Thymus (tissue), 11 donors: ENCODE results near the gene LUZP2. TPM values are rescaled to one million over a fixed set of nuclear protein-coding genes. Genes with fewer than 3 reads are reported as not detected.
A peak's percentile ranks its signal among the peaks of the same experiment; 100 is the strongest.

Experiments
- DNase-seq, 9 donors: peaks; one replicate each; pipeline ENCODE4 v3.0.0-alpha.2; 2013; ENCODE audit warnings: low spot score in 9 of 9, low read depth in 6 of 9, missing footprints in 1 of 9
- H3K27ac ChIP-seq, 2 donors: one replicate each; pipeline ENCODE4 v1.5.1; 2013; ENCODE audit warnings: control low read depth in 1 of 2, low read depth in 1 of 2, low read length in 1 of 2, mild to moderate bottlenecking in 1 of 2, moderate library complexity in 1 of 2
- H3K27me3 ChIP-seq, 2 donors: one replicate each; pipeline ENCODE4 v1.5.1; 2013; ENCODE audit warnings: low read length in 1 of 2; ENCODE audit not compliant: control insufficient read depth in 2 of 2, insufficient read depth in 1 of 2
- H3K36me3 ChIP-seq, 2 donors: one replicate each; pipeline ENCODE4 v1.5.1; 2013; ENCODE audit warnings: low read length in 1 of 2, mild to moderate bottlenecking in 1 of 2, moderate library complexity in 1 of 2; ENCODE audit not compliant: control insufficient read depth in 2 of 2, insufficient read depth in 2 of 2
- H3K4me1 ChIP-seq, 2 donors: one replicate each; pipeline ENCODE4 v1.5.1; 2013; ENCODE audit warnings: low read length in 2 of 2; ENCODE audit not compliant: control insufficient read depth in 2 of 2, insufficient read depth in 2 of 2
- H3K4me3 ChIP-seq, 2 donors: one replicate each; pipeline ENCODE4 v1.5.1; 2013; ENCODE audit warnings: low read length in 2 of 2, control low read depth in 1 of 2, mild to moderate bottlenecking in 1 of 2
- H3K9me3 ChIP-seq, 2 donors: one replicate each; pipeline ENCODE4 v1.5.1; 2013; ENCODE audit warnings: low read length in 1 of 2, mild to moderate bottlenecking in 1 of 2; ENCODE audit not compliant: control insufficient read depth in 2 of 2, insufficient read depth in 1 of 2
- WGBS: extraction: QIAGEN DNeasy Blood & Tissue Kit; methylation state at CpG from one replicate; pipeline ENCODE4 v1.1.7; 2013; 5-methylcytosine and 5-hydroxymethylcytosine counted together
- polyA plus RNA-seq: library from polyadenylated mRNA; stranded (reverse); fragments of 200-250 nt; gene quantifications from one replicate; pipeline ENCODE4 v1.2.3, GENCODE V29; 2013
- total RNA-seq: library from RNA; stranded (reverse); fragments of 120-200 nt; gene quantifications from one replicate; pipeline ENCODE4 v1.2.4, GENCODE V29; 2013
- donor health status: healthy.

The LUZP2 gene
- total and polyA plus RNA-seq, 2 donors: 0.16 to 0.19 TPM

- DNase-seq: peak in 1 of 9 donors; percentile 2
- no peaks in the 10 kb centered on the region for H3K36me3 ChIP-seq
- 91% methylated on average over 32 of the region's 32 CpGs for WGBS
Observed at GRCh38 chr11:24896118-24896835, 399.4 kb downstream of the LUZP2 start.

GRCh38 chr11:24900514-24900913 lies 403.7 kb downstream of the LUZP2 start:
- DNase-seq: no peak
- Histone ChIP-seq H3K4me3 (no peak overlapping the region), H3K4me1 (no peaks in the 10 kb centered on the region), H3K27ac (no peak overlapping the region), H3K36me3 (no peaks in the 10 kb centered on the region), H3K27me3 (no peaks in the 10 kb centered on the region), H3K9me3 (peaks cover 0 to 7% of the 10 kb centered on the region in 2 donors)
- WGBS: 10% methylated on average over 3 of the region's 3 CpGs

More at GRCh38 chr11:24896118-24896835, 399.4 kb downstream of the LUZP2 start:
- Histone ChIP-seq H3K9me3 (peaks cover 0 to 7% of the 10 kb centered on the region in 2 donors), H3K27me3 (no peaks in the 10 kb centered on the region), H3K27ac (no peak overlapping the region), H3K4me1 (no peaks in the 10 kb centered on the region), H3K4me3 (no peak overlapping the region)

DNA sequence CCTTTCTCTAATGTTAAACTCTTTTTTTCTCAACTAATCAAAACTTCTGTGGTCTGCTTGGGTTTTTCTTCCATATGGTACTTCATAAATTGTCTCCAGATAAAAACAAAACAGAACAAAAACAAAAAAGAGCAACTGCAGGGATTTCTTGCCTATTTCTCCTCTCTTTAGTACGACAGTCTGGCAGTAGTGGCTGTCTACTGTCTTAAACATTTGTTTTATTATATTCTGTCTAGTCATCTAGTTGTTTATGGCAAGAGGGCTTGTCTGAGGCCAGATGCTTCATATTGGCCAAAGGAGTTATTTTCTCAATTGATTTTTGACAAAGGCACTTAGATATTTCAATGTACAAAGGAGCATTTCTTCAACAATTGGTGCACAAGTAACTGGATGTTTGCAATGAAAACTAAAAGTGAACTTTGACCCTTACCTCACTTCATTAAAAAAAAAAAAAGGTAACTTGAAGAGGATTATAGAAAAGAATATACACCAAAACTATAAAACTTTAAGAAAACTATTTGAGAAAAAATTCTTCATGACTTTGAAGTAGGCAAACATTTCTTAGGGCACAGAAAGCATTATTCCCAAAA lies 404.2 kb downstream of the LUZP2 start:
- Histone ChIP-seq H3K27ac (no peak overlapping the region), H3K9me3 (peaks cover 0 to 5% of the 10 kb centered on the region in 2 donors), H3K4me3 (no peak overlapping the region), H3K4me1 (no peaks in the 10 kb centered on the region), H3K36me3 (no peaks in the 10 kb centered on the region), H3K27me3 (no peaks in the 10 kb centered on the region)
- DNase-seq: no peak
- WGBS: 85% methylated on average over 1 of the region's 1 CpG

GRCh38 chr11:24903555-24903954 lies 406.7 kb downstream of the LUZP2 start:
- Histone ChIP-seq H3K27ac (no peak overlapping the region), H3K27me3 (no peaks in the 10 kb centered on the region), H3K9me3 (no peaks in the 10 kb centered on the region), H3K4me3 (no peak overlapping the region), H3K4me1 (no peaks in the 10 kb centered on the region), H3K36me3 (no peaks in the 10 kb centered on the region)
- WGBS: 86% methylated on average over 2 of the region's 2 CpGs
- DNase-seq: no peak

- 97% methylated on average over 1 of the region's 1 CpG for WGBS
- H3K4me1 ChIP-seq: no peaks in the 10 kb centered on the region
Observed at GRCh38 chr11:24925091-24925490, 428.2 kb downstream of the LUZP2 start.

DNA sequence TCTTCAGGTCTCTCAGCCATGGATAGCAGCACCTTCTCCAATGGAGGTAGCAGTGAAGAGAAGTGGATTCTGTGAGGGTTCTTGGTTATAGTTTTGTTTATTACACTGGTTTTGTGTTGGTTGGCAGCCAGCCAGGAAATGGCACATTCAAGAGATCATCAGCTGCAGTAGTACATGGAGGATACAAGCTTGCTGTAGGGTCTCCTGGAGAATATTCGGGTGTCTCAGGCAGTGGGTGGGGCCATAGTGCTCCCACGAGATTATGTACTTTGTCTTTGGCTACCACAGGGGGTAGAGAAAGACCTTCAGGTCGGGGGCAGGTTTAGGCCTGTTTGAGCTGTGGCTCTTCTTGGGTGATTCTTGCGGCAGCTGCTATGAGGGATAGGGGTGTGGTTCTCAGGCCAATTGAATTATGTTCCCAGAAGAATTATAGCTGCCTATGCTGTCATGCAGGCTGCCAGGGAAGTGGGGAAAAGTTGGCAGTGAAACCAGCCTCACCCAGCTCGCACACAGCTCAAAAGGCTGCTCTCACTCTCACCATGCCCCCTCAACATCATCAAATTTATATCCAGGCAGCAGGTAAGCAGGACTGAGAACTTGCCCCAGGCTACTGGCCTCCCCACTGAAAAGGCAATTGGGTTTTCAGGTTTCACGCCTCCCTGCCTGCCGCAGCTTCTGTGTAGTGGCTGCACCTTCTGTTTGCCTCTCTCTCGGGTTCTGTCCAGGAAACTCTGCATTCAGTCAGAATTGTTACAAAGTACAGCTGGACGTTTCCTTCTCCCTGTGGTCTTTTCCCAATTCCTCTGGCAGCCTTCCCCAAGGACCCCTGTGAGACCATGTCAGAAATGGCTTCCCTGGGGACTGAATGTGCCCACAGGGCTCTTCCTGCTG lies 435.5 kb downstream of the LUZP2 start:
- Histone ChIP-seq H3K36me3 (no peaks in the 10 kb centered on the region), H3K4me1 (no peaks in the 10 kb centered on the region), H3K27ac (no peak overlapping the region), H3K9me3 (peaks cover 0 to 7% of the 10 kb centered on the region in 2 donors), H3K4me3 (no peak overlapping the region), H3K27me3 (no peaks in the 10 kb centered on the region)
- DNase-seq: no peak
- 82% methylated on average over 9 of the region's 9 CpGs for WGBS

More at GRCh38 chr11:24925091-24925490, 428.2 kb downstream of the LUZP2 start:
- Histone ChIP-seq H3K36me3 (no peaks in the 10 kb centered on the region), H3K4me3 (no peak overlapping the region), H3K27me3 (no peaks in the 10 kb centered on the region), H3K27ac (no peak overlapping the region), H3K9me3 (no peaks in the 10 kb centered on the region)
- DNase-seq: no peak

DNA sequence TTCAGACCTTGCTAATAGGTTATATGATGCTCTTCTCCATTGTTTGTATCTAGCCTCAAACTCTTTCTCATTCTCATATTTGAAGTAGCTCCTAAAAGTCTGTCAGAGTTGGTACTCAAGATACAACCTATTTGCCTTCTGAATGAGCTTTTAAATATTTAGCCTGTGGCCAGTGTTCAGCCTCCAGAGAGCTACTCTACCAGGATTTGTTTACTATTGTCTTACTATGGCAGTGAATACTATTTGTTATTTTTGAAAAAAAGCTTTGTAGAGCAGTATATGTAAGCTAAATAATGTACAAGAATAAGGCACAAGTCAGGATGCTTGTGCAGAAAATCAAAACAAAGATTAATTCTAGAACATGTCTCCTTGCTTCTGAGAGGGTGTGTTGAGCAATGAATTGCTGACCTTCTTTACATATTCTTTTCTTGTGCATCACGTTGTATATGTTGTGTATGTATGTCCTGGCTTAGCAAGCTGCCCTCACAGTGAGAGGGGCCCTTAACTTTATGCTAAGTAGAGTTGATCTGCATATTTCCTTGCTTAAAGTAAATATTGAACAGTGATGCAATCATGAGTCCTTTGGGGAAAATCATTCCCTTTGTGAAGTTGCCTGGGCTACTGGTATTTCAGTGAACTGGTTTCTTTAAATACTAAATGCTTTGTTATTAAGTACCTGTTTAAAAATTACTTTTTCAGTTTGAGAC lies 438.0 kb downstream of the LUZP2 start:
- no peaks in the 10 kb centered on the region for H3K36me3 ChIP-seq
- H3K4me1 ChIP-seq: no peaks in the 10 kb centered on the region
- no peaks in the 10 kb centered on the region for H3K27me3 ChIP-seq
- WGBS: 77% methylated on average over 1 of the region's 1 CpG
- no peak overlapping the region for H3K4me3 ChIP-seq
- no peak for DNase-seq
- peaks cover 0 to 7% of the 10 kb centered on the region in 2 donors for H3K9me3 ChIP-seq
- H3K27ac ChIP-seq: no peak overlapping the region

GRCh38 chr11:24944891-24945290 lies 448.0 kb downstream of the LUZP2 start:
- WGBS: 92% methylated on average over 3 of the region's 3 CpGs
- DNase-seq: no peak
- Histone ChIP-seq H3K27me3 (no peaks in the 10 kb centered on the region), H3K9me3 (no peaks in the 10 kb centered on the region), H3K27ac (no peak overlapping the region), H3K36me3 (no peaks in the 10 kb centered on the region), H3K4me3 (no peak overlapping the region), H3K4me1 (no peaks in the 10 kb centered on the region)
